GM12891 (cell line): ENCODE results near the gene CNTN2.

Experiments
- PAX5 ChIP-seq: IDR thresholded peaks from 2 replicates; pipeline ENCODE4 v1.6.1; 2011; ENCODE audit warnings: low read length, moderate library complexity, mild to moderate bottlenecking; ENCODE audit not compliant: insufficient read depth, severe bottlenecking
- POLR2A ChIP-seq: IDR thresholded peaks from 2 replicates; pipeline ENCODE4 v1.6.1; 2011; ENCODE audit warnings: low read depth, low read length, control low read depth
- POLR2AphosphoS5 ChIP-seq: IDR thresholded peaks from 2 replicates; pipeline ENCODE4 v1.6.1; 2011; ENCODE audit warnings: low read depth, low read length, control low read depth
- TAF1 ChIP-seq: IDR thresholded peaks from 2 replicates; pipeline ENCODE4 v1.6.1; 2011; ENCODE audit warnings: low read depth, low read length, control low read depth

DNA sequence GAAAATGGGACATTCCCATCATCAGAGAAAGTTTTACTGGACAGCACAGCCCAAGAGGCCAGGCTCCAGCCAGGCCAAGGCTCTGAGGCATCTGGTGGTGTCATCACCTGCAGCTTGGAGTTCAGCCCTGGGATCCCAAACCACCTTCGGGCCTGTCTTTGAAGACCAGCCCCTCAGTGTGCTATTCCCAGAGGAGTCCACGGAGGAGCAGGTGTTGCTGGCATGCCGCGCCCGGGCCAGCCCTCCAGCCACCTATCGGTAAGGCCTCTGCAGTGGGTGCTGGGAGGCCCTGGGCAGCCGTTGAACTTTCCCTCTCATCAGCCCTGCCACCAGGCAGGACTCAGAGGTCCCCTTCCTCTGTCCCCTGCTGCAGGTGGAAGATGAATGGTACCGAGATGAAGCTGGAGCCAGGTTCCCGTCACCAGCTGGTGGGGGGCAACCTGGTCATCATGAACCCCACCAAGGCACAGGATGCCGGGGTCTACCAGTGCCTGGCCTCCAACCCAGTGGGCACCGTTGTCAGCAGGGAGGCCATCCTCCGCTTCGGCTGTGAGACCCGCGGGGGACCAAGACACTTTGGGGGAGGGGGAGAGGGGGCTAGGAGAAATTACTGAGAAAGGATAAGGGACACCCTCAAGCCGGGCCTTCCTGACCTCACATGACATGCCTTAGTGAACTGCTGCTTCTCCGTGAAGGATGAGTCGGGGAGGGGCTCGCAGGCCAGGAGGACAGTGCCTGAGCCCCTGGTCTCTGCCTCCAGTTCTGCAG lies 15.0 kb downstream of the CNTN2 start:
- no peak for TF ChIP-seq POLR2AphosphoS5
- TF ChIP-seq POLR2A = no peak
- no peak for TF ChIP-seq TAF1
- no peak for TF ChIP-seq PAX5
